DMS 273 treated with DMSO at 0.1 percent for 48 hours (cell line): Measurements from ENCODE around the gene RBM24.
"Not testable (repeated sequence)": the region's sequence is repeated elsewhere in the genome, so short reads cannot be mapped to it uniquely, and the experiment has no call there.

Experiments
- DNase-seq: peaks from one replicate; lab custom pipeline; 2025; lab: John Stamatoyannopoulos, UW

The RBM24 gene

DNA sequence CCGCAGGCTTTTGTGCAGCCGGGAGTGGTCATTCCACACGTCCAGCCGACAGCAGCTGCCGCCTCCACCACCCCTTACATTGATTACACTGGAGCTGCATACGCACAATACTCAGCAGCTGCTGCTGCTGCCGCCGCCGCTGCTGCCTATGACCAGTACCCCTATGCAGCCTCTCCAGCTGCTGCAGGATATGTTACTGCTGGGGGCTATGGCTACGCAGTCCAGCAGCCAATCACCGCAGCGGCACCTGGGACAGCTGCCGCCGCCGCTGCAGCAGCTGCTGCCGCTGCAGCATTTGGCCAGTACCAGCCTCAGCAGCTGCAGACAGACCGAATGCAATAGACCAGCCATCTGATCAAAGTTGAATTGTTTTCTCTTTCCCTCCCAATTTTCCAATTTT, 10.6 kb downstream of the RBM24 start:
- DNase-seq: no peak

DNA sequence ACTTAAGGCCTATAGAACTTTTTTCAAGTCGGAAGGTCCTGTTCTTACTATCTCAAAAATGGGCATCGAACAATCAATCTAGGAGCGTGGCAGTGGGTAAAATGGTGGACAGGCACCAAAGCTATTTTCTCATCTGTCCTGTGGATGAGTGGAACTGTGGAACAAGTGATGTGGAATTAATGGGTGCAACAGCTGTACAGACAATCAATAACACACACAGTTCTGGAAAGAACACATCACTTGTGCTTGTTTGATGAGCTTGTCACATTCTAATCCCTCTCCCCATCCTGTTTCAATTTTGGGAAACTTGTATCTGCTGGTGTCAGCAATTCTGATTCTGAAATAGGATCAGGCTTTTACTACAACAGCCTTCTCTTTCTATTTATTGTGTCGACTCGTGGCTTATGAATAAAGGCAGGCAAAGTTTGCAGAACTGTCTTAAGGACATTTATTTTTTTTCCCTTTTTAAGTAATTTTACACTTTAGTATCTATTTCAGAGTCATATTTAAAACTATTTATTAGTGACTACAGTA, 11.5 kb downstream of the RBM24 start:
- DNase-seq: no peak

DNA sequence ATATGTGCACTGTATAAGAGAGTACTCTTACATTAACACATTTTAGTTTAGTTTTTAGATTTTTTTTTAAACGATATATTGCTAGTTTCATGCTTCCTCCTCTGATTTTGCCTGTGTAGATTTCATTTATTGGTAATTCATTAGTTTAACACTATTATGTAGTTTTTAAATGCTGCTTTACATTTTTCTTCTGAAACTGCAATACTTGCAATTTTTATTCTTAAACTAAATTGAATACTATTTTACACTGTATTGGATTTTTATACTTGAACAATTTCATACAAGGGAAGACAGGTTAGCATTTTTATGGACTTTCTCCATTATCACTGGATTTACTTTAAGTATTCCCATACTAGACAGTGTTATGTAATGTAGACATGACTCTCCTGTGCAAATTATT, 12.2 kb downstream of the RBM24 start:
- DNase-seq: no peak

DNA sequence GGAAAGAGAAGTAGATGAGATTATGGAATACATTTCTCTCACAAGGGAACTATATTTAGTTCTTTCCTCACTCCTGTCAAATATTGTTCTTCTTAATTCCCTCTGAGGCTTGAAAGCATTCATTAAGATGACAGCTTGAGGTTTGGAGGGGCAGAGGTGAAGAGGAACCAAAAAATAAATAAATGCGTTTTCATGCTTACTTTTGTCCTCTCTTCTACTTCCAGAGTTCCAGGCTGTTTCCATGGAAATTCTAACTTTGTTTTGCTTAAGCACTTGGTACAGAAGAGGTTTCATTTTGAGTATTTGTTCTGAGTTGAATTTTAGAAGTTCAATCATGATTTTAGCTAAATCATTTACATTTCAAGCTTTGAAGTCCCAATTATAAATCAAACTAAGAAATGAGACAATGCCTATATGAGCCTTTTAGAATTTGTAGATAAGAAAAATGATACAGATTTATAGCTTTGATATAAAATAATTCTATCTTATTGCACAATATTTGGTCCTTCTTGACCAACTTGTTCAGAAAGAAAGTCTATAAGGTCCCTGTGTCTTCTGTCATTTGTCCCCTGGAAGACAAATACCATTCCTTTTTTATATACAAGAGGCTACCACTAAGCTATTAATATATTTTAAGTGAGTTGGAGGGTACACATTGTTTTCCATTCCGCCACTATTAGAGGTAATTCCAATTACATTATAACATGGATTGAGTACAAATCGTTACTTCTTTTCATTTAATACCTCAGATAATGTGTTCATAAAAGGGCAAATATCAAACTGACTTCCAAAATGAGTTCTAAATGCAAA, 16.3 kb downstream of the RBM24 start:
- no peak for DNase-seq

DNA sequence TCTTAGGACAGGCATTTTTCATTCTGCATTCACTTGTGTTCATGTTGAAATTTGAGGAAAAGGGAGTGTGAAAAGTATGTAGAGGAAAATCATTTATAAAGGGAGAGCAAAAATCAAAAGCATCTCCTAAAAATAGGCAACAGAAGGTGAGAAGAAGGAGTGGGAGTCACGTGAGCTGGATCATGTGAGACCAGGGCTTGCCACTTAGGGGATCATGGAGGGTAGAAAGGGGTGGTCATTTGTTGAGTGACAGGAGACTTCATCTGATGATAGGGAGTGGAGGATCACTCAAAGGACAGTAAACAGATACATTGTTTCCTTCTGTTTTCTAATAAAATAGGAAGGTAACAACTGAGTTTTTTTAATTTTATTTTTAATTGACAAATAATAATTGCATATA, 17.1 kb downstream of the RBM24 start:
- no peak for DNase-seq

DNA sequence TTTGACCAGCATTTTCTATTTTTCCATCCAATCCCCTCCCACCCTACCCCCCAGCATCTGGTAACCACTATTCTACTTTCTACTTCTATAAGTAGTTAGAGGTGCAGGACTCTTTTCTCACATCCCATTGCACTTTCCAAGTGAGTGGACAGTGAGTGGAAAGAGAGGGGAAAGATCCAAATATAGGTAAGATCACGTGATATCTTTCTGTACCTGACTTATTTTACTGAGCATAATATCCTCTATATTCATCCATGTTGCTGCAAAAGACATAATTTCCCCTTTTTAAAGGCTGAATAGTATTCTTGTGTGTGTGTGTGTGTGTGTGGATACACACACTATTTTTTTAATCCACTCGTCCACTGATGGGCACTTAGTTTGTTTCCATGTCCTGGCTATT, 18.1 kb downstream of the RBM24 start:
- no peak for DNase-seq

DNA sequence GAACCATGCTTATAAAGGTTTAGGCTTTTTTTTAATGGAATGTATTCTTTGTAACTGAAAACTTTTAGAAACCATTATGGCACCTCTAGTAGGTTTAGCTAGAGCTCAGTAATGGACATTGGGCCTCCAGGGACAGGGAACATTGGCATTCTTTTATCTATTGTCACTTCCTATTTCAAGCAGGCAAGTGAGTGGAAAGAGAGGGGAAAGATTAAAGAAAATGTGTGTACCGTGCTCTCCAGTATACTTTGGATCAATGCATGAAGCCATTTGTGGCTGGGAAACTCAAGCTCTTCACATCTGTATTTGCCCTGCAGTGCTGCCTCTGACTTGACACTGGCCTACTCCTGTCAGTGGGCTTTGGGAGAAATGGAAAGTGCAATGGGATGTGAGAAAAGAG, 18.6 kb downstream of the RBM24 start:
- no peak for DNase-seq

DNA sequence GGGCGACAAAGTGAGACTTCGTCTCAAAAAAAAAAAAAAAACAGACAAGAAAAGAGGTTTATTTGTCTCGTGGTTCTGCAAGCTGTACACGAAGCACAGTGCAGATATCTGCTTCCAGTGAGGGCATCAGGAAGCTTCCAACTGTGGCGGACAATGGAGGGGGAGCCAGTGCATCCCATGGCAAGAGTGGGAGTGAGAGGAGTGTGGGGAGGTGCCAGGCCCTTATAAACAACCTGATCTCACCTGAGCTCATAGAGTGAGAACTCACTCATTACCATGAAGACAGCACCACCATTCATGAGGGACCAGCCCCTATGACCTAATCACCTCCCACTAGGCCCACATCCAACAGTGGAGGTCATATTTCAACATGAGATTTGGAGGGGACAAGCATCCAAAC, 19.5 kb downstream of the RBM24 start:
- DNase-seq: no peak

DNA sequence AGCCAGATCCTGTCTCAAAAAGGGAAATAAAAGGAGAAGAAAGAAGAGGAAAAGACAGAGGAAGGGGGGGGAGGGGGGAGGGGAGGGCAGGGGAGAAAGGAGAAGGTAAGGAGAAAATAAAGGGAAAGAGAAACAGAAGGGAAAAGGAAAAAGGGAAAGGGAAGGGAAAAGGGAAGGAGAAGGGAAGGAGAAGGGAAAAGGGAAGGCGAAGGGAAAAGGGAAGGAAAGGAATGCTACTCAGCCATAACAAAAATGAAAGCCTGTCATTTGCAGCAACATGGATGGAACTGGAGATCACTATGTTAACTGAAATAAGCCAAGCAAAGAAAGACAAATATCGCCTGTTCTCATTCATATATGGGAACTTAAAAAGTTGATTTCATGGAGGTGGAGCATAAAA, 22.3 kb downstream of the RBM24 start:
- no peak for DNase-seq

DNA sequence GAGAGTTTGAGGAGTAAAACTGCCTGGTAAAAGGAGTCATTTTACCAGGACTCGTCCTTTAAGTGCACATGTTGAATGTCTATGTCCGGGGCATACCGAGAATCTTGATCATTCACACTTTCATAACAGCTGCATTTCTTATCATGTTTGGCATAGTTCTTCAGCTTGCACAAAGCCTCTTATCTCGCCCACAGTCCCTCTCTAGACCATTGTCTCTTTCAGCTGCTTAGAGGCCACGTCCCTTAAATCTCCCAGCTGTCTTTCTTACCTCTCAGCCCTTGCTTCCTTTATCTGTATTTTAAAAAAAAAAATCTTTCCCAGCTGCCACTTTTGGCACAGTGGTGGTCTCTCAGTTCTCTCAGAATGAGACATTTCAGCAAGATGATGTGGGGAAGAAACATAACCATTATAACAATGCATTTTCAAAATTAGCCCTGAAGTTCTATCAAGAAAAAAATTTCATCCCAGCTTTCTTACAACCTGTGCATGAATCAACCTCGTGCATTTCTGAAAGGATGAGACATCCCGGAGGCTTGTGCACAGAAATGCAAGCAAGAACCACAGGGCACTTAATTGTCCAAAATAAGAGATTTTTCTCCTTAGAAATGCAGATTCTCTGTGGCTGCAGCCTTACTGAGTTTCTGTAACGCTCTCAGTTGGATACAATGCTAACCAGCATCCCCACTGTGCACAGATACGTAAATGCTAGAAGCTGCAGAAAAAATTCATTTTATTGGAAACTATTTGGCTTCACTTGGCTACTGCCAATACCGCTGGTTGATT, 24.2 kb downstream of the RBM24 start:
- DNase-seq: no peak

DNA sequence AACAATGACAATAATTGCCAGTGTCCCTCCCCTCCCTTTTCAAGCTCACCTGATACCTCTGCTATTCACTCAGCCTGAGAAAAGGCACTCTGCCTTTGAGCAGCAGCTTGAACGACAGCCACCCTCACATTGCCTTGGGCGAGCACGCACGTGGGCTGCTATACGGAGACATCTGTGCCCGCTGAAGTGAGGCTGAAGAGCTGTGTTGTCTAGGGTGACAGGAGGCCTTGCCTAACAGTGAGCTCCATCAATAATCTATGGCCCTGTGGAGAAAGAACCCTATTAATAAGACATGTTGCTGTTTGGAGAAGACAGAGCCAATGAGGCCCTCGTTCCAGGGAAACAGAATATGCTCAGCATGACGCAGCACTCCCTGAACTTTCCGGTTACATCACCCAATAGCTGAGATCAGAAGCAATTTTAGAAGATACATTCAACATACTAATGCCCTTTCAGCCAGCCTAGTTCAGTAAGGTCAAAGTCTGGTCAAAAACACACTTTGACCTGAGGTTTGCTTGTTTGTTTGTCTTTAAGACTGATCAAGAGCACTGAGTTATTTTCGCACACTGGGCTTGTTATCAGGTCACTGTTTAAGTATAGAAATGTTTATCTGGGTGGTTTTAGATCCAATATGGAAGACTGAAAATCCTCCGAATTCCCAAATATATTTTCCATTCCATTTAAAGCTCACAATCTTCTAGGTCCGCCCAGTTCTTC, 30.6 kb downstream of the RBM24 start:
- no peak for DNase-seq

DNA sequence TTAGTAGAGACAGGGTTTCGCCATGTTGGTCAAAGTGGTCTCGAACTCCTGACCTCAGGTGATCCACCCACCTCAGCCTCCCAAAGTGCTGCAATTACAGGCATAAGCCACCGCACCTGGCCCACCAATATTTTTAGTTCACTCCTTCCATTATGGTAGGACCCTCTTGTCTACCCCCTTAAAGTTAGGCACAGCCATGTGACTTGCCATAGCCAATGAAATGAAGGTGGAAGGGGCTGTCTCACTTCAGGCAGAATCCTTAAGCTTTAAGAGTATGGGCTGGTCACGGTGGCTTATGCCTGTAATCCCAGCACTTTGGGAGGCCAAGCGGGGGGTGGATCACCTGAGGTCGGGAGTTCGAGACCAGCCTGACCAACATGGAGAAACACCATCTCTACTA, 32.1 kb downstream of the RBM24 start:
- DNase-seq: not testable (repeated sequence)

DNA sequence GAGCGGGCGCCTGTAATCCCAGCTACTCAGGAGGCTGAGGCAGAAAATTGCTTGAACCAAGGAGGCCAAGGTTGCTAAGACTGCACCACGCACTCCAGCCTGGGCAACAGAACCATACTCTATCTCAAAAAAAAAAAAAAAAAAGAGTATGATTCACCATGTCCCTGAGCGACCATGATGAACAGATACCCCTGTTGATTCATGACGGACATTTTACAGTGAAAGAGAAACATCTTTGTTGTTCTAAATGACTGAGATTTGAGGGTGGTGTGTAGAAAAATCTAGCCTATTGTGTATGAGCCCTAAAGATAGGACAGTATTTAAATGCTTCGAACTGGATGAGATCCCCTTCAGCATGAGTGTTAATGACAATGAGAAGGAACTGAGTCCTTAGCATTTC, 32.8 kb downstream of the RBM24 start:
- no peak for DNase-seq

DNA sequence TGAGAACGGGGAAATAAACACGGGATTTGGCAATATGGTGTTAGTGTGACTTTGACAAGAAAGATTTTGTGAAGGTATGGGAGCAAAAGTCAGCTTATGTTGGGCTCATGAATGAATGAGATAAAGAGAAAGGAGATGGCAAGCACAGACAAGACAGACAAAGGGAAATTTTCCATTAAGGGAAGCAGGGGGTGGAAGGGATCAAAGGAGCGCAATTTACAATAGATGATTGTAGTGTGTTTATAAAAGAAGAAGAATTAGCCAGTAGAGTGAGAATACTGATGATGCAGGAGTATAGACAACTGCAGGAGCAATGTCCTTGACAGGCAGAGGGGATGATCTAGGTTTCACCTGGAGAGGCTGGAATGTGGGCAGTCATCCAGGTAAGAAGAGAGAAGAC, 34.1 kb downstream of the RBM24 start:
- no peak for DNase-seq

DNA sequence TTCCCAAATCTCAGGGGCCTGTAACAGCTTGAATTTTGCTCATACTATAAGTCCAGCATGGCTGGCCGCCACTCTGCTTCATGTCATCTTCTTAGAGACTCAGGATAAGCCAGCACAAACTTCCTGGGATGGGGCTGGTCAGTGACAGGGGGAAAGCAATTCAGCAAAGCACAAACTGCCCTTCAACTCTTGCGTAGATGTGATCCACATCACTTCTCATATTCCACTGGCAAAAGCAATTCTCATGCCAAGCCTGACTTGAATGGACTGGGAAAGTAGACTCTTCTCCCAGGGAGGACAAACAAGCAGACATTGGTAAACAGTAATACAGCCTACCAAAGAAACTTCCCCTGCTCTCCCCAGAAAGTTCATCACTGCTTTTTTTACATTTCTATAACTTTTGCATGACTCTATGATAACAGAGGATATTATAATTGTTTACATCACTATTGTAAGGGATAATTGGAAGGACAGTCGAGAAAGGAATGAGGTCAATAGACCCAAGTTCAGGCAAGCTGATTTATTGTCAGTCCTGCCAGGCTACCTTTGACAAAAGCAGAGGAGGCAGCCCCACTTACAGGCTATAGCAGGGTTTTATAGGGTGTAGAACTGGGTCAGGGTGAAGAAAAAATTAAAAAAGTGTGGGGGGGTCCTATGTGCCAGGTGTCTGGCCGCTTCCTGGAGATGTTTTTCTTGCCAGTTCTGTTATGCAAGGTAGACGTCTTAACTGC, 37.4 kb downstream of the RBM24 start:
- DNase-seq: no peak

DNA sequence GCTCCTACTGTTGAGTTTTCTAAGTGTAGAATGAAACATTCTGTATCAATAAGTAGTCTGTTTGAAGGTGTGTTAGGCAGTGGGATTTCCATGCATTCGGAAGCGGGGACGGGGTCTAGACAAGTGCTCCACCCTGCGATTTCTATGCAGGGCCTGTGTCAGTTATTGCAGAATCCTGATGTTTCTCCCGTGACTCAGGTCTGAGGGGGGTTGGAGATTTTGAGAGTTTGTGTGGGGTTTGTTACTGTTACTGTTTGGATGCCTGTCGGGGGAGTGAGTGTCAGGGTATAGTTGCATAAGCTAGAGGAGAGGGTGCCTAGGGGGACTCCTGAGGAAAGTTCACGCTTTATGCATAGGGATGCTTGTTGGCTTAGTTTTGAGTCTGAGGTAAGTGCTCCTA, 39.1 kb downstream of the RBM24 start:
- DNase-seq: not testable (repeated sequence)

DNA sequence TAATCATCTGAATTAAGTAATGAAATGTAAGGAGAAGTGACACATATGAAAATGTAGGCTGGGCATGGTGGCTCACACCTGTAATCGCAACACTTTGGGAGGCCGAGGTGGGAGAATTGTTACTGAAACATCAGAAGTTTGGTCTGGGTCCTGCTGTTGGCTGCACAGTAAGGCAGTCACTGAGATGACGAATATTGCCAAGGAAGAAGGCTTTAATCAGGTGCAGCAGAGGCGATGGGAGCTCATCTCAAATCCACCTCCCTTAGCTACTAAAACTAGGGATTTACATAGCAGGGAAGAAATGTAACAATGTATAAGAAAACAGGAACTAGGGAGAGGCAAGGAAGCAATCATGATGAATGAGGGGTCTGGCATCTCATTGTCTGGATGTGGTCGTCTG, 50.1 kb downstream of the RBM24 start:
- DNase-seq: no peak

DNA sequence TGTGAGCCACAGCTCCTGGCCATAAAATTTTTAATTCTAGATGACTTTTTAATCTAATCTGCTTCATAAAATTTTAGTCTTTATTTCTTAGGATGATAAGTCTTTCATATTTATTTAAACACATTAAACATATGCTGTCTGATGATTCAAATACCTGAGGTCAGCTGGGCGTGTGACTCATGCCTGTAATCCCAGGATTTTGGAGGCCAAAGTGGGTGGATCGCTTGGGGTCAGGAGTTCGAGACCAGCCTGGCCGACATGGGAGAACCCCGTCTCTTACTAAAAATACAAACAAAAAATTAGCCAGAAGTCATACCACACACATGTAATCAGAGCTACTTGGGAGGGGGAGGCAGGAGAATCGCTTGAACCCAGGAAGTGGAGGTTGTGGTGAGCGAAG, 53.1 kb downstream of the RBM24 start:
- no peak for DNase-seq

DNA sequence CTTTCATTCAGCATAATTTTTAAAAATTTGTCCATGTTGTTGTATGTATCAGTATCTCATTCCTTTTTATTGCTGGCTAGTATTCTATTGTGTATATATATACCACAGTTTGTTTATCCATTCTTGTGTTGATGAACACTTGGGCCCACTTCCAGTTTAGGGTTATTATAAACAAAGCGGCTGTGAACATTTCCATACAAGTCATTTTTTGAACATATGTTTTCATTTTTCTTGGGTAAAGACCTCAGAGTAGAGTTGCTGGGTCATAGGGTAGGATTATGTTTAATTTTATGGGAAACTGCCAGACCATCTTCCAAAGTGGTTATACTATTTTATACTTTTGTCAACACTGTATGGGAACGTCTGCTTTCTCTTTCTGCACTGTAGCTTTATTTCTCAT, 55.3 kb downstream of the RBM24 start:
- no peak for DNase-seq

DNA sequence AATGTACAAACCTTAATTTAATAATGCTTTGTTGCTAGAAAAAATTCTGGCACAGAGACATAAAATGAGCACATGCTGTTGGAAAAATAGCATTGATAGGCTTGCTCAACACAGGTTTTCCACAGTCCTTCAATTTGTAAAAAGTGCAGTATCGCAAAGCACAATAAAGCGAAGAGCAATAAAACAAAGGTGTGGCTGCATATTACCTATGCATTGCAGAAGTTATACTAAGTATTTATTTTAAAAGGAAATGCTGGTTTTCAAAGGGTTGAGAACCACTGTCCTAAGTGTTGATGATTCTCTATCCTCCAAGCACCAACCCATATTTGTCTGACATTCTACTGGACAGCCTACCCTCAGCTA, 58.1 kb downstream of the RBM24 start:
- no peak for DNase-seq

DNA sequence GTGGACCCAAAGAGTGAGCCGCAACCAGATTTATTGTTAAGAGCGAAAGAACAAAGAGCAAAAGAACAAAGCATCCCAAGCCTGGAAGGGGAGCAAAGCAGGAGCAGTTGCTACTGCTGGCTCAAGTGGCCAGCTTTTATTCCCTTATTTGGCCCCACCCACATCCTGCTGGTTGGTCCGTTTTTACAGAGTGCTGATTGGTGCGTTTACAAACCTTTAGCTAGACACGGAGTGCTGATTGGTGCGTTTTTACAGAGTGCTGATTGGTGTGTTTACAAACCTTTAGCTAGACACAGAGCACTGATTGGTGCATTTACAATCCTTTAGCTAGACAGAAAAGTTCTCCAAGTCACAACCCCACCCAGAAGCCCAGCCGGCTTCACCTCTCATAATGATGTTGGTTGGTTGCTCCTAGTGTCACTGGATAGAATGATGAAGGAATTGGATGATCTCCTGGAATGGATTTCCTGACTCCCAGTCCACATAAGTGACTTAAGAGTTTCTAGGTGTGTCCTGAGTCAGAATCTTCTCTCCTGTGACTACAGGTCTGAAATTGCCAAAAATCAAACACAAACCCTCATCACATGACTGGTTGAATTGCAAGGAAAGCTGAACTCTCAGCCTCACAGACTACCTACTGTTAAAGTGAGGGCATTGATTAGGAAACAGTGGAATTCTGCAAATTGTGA, 60.1 kb downstream of the RBM24 start:
- no peak for DNase-seq

DNA sequence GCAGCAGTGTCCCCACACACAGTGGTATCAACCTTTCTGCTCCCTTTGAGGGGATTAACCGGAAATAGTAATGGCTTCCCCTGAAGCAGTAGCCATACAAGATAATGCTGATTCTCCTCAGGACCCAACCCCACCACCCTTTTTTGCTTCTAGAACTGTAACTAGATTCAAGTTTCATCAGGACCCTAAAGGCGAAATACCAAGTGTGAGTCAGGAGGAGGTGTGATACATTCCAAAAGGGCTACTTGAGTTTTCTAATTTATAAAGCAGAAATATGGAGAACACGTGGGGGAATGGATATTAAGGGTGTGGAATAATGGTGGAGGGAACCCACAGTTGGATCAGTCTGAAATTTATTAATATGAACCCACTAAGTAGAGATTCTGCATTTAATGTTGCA, 60.7 kb downstream of the RBM24 start:
- DNase-seq: no peak
